Ascending aorta (tissue), 2 donors: ENCODE data around the gene SETBP1. TPM values are rescaled to one million over a fixed set of nuclear protein-coding genes. Genes with fewer than 3 reads are reported as not detected.

Source experiments
- DNase-seq, 2 donors: peaks; one replicate each; pipeline ENCODE4 v3.0.0-alpha.2; 2019; ENCODE audit warnings: low spot score in 2 of 2
- H3K27ac ChIP-seq, 2 donors: fragments of 200-600 bp; sonication (generic); one replicate each; pipeline ENCODE4 v1.5.1; 2016 to 2017; ENCODE audit warnings: mild to moderate bottlenecking in 1 of 2
- H3K27me3 ChIP-seq: fragments of 200-600 bp; sonication (generic); one replicate; pipeline ENCODE4 v1.5.1; 2017
- H3K36me3 ChIP-seq, 2 donors: fragments of 200-600 bp; sonication (generic); one replicate each; pipeline ENCODE4 v1.5.1; 2016
- H3K4me1 ChIP-seq, 2 donors: fragments of 200-600 bp; sonication (generic); one replicate each; pipeline ENCODE4 v1.5.1; 2016 to 2017; ENCODE audit warnings: mild to moderate bottlenecking in 1 of 2
- H3K4me3 ChIP-seq, 2 donors: fragments of 200-600 bp; sonication (generic); one replicate each; pipeline ENCODE4 v1.5.1; 2016 to 2017; ENCODE audit warnings: mild to moderate bottlenecking in 1 of 2
- H3K9me3 ChIP-seq, 2 donors: fragments of 200-600 bp; sonication (generic); one replicate each; pipeline ENCODE4 v1.5.1; 2016
- CTCF ChIP-seq, 3 experiments: fragments of 200-600 bp in 2 of 3; fragments of 450-650 bp in 1 of 3; sonication (generic) in 2 of 3; IDR thresholded peaks; one replicate each; pipeline ENCODE4 v1.5.1; 2016 to 2019; ENCODE audit warnings: antibody characterized with exemption in 3 of 3, mild to moderate bottlenecking in 1 of 3, moderate library complexity in 1 of 3
- intact Hi-C: fragments of 100-400 bp; cut with DNase I; formaldehyde crosslinking; loops from one replicate; pipeline ENCODE4 v1.15.1; 2023
- total RNA-seq: library from RNA; depleted of rRNA; stranded (reverse); fragments of >200 nt; gene quantifications from one replicate; pipeline ENCODE4 v1.1.0, GENCODE V29; 2016

SETBP1 gene
- total RNA-seq, 1 donor from 2014 or later = 23.5 TPM

- no peaks in the 10 kb centered on the region for H3K27me3 ChIP-seq
- H3K9me3 ChIP-seq = no peaks in the 10 kb centered on the region
- no peaks in the 10 kb centered on the region for H3K4me1 ChIP-seq
- intact Hi-C loops = no loop called here
- TF ChIP-seq CTCF (IDR thresholded peaks at IDR 0.05) = no peak
- DNase-seq = no peak
- no peak overlapping the region for H3K4me3 ChIP-seq
- H3K36me3 ChIP-seq = no peaks in the 10 kb centered on the region
- H3K27ac ChIP-seq = no peak overlapping the region
Observed at GRCh38 chr18:45071956-45072355, 391.3 kb downstream of the SETBP1 start.

- no peak overlapping the region for H3K27ac ChIP-seq
- intact Hi-C loops = no loop called here
- no peaks in the 10 kb centered on the region for H3K4me1 ChIP-seq
- no peak for TF ChIP-seq CTCF (IDR thresholded peaks at IDR 0.05)
- no peaks in the 10 kb centered on the region for H3K9me3 ChIP-seq
- H3K27me3 ChIP-seq = no peaks in the 10 kb centered on the region
- no peaks in the 10 kb centered on the region for H3K36me3 ChIP-seq
- no peak overlapping the region for H3K4me3 ChIP-seq
- DNase-seq = no peak
Observed at GRCh38 chr18:45073556-45073955, 392.9 kb downstream of the SETBP1 start.

- Histone ChIP-seq H3K27ac (no peak overlapping the region), H3K9me3 (no peaks in the 10 kb centered on the region), H3K4me1 (no peaks in the 10 kb centered on the region), H3K4me3 (no peak overlapping the region), H3K36me3 (no peaks in the 10 kb centered on the region), H3K27me3 (no peaks in the 10 kb centered on the region)
- no peak for TF ChIP-seq CTCF (IDR thresholded peaks at IDR 0.05)
- intact Hi-C loops = no loop called here
- DNase-seq = no peak
Observed at GRCh38 chr18:45081566-45082181, 401.0 kb downstream of the SETBP1 start.

GRCh38 chr18:45083226-45083855 is 402.7 kb downstream of the SETBP1 start:
- Histone ChIP-seq H3K36me3 (no peaks in the 10 kb centered on the region), H3K4me3 (no peak overlapping the region), H3K27ac (no peak overlapping the region), H3K9me3 (no peaks in the 10 kb centered on the region), H3K27me3 (no peaks in the 10 kb centered on the region), H3K4me1 (no peaks in the 10 kb centered on the region)
- intact Hi-C loops = no loop called here
- no peak for DNase-seq
- TF ChIP-seq CTCF (IDR thresholded peaks at IDR 0.05) = no peak

- no peaks in the 10 kb centered on the region for H3K9me3 ChIP-seq
- DNase-seq = no peak
- H3K27ac ChIP-seq = no peak overlapping the region
- H3K4me1 ChIP-seq = no peaks in the 10 kb centered on the region
- no peaks in the 10 kb centered on the region for H3K36me3 ChIP-seq
- intact Hi-C loops = no loop called here
- no peak overlapping the region for H3K4me3 ChIP-seq
- no peaks in the 10 kb centered on the region for H3K27me3 ChIP-seq
- TF ChIP-seq CTCF (IDR thresholded peaks at IDR 0.05) = no peak
Observed at GRCh38 chr18:45084206-45084605, 403.5 kb downstream of the SETBP1 start.
